Testis (tissue), 3 donors: Measurements from ENCODE around the gene MCM3AP. TPM values are rescaled to one million over a fixed set of nuclear protein-coding genes. Genes with fewer than 3 reads are reported as not detected.
"Not testable (repeated sequence)": the region's sequence is repeated elsewhere in the genome, so short reads cannot be mapped to it uniquely, and the experiment has no call there.

Source experiments
- DNase-seq: peaks from one replicate; pipeline ENCODE4 v3.0.0-alpha.2; 2019
- H3K27ac ChIP-seq, 2 donors: fragments of 200-600 bp; sonication (generic); one replicate each; pipeline ENCODE4 v1.5.1; 2019
- H3K27me3 ChIP-seq: fragments of 200-600 bp; sonication (generic); one replicate; pipeline ENCODE4 v1.5.1; 2019
- H3K36me3 ChIP-seq: fragments of 200-600 bp; sonication (generic); one replicate; pipeline ENCODE4 v1.5.1; 2017; ENCODE audit warnings: low read depth; ENCODE audit errors: missing control alignments
- H3K4me1 ChIP-seq: fragments of 200-600 bp; sonication (generic); one replicate; pipeline ENCODE4 v1.5.1; 2019
- H3K4me3 ChIP-seq, 2 donors: fragments of 200-600 bp; sonication (generic); one replicate each; pipeline ENCODE4 v1.5.1; 2017 to 2019
- H3K9me3 ChIP-seq: fragments of 200-600 bp; sonication (generic); one replicate; pipeline ENCODE4 v1.5.1; 2017
- CTCF ChIP-seq, 3 experiments: fragments of 450-650 bp in 2 of 3; fragments of 200-600 bp in 1 of 3; sonication (generic) in 1 of 3; IDR thresholded peaks; one replicate each; pipeline ENCODE4 v1.5.1; 2016 to 2019; ENCODE audit warnings: antibody characterized with exemption in 3 of 3, mild to moderate bottlenecking in 2 of 3, moderate library complexity in 1 of 3
- POLR2A ChIP-seq: fragments of 450-650 bp; IDR thresholded peaks from one replicate; pipeline ENCODE4 v1.6.1; 2017; ENCODE audit warnings: antibody characterized with exemption, mild to moderate bottlenecking, moderate library complexity
- WGBS, 2 donors: methylation state at CpG; one replicate each; pipeline ENCODE4 v1.1.5; 2018; 5-methylcytosine and 5-hydroxymethylcytosine counted together
- intact Hi-C: fragments of 100-400 bp; cut with DNase I; formaldehyde crosslinking; loops from one replicate; pipeline ENCODE4 v1.15.1; 2023; ENCODE audit warnings: low total_unique reads
- polyA plus RNA-seq: library from polyadenylated mRNA; stranded (reverse); fragments of 350-450 nt; fragmentation: Illumina TruSeq; extraction: RNeasy Lipid Tissue Mini Kit (QIAGEN cat#74804); gene quantifications from one replicate; pipeline ENCODE4 v1.2.3, GENCODE V29; 2014; ENCODE audit warnings: low read depth, low replicate concordance; ENCODE audit not compliant: insufficient read depth
- total RNA-seq, 2 donors: library from RNA; depleted of rRNA; stranded (reverse); fragments of >200 nt; gene quantifications; one replicate each; pipeline ENCODE4 v1.2.3, GENCODE V29; 2016

The MCM3AP gene
- total and polyA plus RNA-seq, 3 donors from 2014 or later: 68.3 to 136 (median 107) TPM

DNA sequence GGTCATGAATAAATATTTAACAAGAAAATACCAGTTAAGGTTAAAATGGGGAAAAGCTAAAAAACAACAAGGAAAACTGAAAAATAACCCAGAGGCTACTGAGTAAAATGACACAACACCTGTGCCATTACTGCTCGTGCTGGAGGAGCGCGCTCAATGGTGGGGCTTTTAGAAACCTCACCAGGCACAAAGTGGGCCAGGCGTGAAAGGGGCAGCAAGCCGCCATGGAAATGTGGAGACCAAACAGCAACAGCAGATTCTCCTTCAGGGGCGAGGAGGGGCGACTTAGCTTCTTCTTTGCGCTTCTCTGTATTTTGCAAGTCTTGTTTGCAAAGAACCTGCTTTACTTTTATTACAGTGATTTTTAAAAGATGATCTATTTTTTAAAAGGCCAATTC is 82.2 kb downstream of the MCM3AP start:
- Histone ChIP-seq H3K27ac (no peak overlapping the region), H3K9me3 (no peaks in the 10 kb centered on the region), H3K4me3 (no peak overlapping the region), H3K4me1 (peaks cover 6% of the 10 kb centered on the region), H3K36me3 (no peaks in the 10 kb centered on the region), H3K27me3 (no peaks in the 10 kb centered on the region)
- intact Hi-C loops: no loop called here
- TF ChIP-seq CTCF (IDR thresholded peaks at IDR 0.05) (no peak), POLR2A (no peak)
- WGBS, 2 donors: 95 to 98% methylated on average over 8 of the region's 8 CpGs
- DNase-seq: no peak

DNA sequence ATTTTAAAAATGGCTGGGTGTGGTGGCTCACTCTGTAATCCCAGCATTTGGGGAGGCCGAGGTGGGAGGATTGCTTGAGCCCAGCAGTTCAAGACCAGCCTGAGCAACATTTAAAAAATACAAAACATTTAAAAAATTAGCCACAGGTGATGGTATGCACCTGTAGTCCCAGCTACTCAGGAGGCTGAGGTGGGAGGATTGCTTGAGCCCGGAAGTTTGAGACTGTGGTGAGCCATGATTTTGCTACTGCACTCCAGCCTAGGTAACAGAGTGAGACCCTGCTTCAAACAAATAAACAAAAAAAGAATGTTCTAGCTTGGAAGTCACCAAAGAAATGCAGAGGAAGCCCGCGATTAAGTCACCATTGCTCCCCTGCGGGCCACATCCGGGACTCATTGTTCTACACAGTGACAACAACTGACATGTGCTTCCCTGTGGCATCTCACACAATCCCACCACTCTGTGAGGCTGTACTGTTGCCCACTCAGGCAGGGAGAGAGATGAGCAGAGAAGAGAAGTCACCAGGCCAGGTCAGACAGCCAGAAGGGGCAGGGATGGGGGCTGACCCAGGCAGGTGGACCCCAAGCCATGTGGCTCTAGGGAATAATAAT is 82.7 kb downstream of the MCM3AP start:
- 79 to 92% methylated on average over 6 of the region's 6 CpGs for WGBS, 2 donors
- TF ChIP-seq CTCF (IDR thresholded peaks at IDR 0.05) (no peak), POLR2A (no peak)
- no peaks in the 10 kb centered on the region for H3K36me3 ChIP-seq
- no peak for DNase-seq
- no peak overlapping the region for H3K27ac ChIP-seq
- intact Hi-C loops: no loop called here
- H3K9me3 ChIP-seq: no peaks in the 10 kb centered on the region
- no peak overlapping the region for H3K4me3 ChIP-seq
- peaks cover 6% of the 10 kb centered on the region for H3K4me1 ChIP-seq
- H3K27me3 ChIP-seq: no peaks in the 10 kb centered on the region

GRCh38 chr21:46200877-46201803 is 84.3 kb downstream of the MCM3AP start:
- H3K4me3 ChIP-seq, H3K27ac ChIP-seq, H3K27me3 ChIP-seq, H3K9me3 ChIP-seq, H3K4me1 ChIP-seq, H3K36me3 ChIP-seq, intact Hi-C loops, DNase-seq: not testable (repeated sequence)
- WGBS, 2 donors: 60 to 73% methylated on average over 1 to 2 of the region's 8 CpGs

GRCh38 chr21:46199436-46200373 is 85.7 kb downstream of the MCM3AP start:
- WGBS, 2 donors: 76 to 85% methylated on average over 13 of the region's 13 CpGs
- DNase-seq: no peak
- no peaks in the 10 kb centered on the region for H3K36me3 ChIP-seq
- intact Hi-C loops: no loop called here
- H3K9me3 ChIP-seq: no peaks in the 10 kb centered on the region
- H3K27ac ChIP-seq: no peak overlapping the region
- H3K27me3 ChIP-seq: no peaks in the 10 kb centered on the region
- peaks cover 6% of the 10 kb centered on the region for H3K4me1 ChIP-seq
- no peak overlapping the region for H3K4me3 ChIP-seq
- TF ChIP-seq POLR2A (no peak), CTCF (IDR thresholded peaks at IDR 0.05) (no peak)

- intact Hi-C loops: no loop called here
- peaks cover 6% of the 10 kb centered on the region for H3K4me1 ChIP-seq
- no peak overlapping the region for H3K4me3 ChIP-seq
- H3K27me3 ChIP-seq: no peaks in the 10 kb centered on the region
- no peak for TF ChIP-seq POLR2A
- no peak for TF ChIP-seq CTCF (IDR thresholded peaks at IDR 0.05)
- no peak for DNase-seq
- H3K27ac ChIP-seq: no peak overlapping the region
- WGBS, 2 donors: 89 to 92% methylated on average over 20 of the region's 20 CpGs
- H3K36me3 ChIP-seq: no peaks in the 10 kb centered on the region
- H3K9me3 ChIP-seq: no peaks in the 10 kb centered on the region
These were observed 88.7 kb downstream of the MCM3AP start for GRCh38 chr21:46196733-46197132.
